ENCODE measurements around the gene PRKCH.

DNA sequence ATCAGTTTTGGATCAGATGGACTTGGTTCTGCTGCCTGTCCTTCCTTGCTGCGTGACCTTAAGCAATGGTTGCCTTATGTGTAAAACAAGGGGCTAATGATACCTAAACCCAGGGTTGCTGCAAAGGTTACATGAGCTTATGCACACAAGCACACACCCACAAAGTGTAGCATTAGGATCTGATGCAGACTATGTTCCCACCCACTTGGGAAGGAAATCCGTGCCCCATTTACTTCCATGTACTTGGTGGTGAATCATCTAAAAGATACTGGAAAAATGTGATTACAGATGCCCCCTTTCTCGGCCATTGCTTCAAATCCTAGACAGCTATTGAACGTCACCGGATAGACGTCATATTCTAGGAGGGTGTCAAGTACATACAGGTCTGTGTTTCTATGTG lies 87.1 kb downstream of the PRKCH start:
- TF ChIP-seq, protein P1, sequence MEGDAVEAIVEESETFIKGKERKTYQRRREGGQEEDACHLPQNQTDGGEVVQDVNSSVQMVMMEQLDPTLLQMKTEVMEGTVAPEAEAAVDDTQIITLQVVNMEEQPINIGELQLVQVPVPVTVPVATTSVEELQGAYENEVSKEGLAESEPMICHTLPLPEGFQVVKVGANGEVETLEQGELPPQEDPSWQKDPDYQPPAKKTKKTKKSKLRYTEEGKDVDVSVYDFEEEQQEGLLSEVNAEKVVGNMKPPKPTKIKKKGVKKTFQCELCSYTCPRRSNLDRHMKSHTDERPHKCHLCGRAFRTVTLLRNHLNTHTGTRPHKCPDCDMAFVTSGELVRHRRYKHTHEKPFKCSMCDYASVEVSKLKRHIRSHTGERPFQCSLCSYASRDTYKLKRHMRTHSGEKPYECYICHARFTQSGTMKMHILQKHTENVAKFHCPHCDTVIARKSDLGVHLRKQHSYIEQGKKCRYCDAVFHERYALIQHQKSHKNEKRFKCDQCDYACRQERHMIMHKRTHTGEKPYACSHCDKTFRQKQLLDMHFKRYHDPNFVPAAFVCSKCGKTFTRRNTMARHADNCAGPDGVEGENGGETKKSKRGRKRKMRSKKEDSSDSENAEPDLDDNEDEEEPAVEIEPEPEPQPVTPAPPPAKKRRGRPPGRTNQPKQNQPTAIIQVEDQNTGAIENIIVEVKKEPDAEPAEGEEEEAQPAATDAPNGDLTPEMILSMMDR (IDR thresholded peaks at IDR 0.05; ENCODE audit: low read depth, low read length), result no peak
- TF ChIP-seq, protein P2, sequence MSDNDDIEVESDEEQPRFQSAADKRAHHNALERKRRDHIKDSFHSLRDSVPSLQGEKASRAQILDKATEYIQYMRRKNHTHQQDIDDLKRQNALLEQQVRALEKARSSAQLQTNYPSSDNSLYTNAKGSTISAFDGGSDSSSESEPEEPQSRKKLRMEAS (IDR thresholded peaks at IDR 0.05; ENCODE audit: low read depth, low read length), result no peak
- TF ChIP-seq POLR2A (IDR thresholded peaks at IDR 0.05; ENCODE audit: extremely low read depth, insufficient read length), result no peak
- TF ChIP-seq MYC (IDR thresholded peaks at IDR 0.05; ENCODE audit: low read depth, low read length), result no peak

All from NB4 (cell line).